Measurements from ENCODE around the gene TEKTIP1. TPM values are rescaled to one million over a fixed set of nuclear protein-coding genes. Genes with fewer than 3 reads are reported as not detected.
"Not testable (repeated sequence)": the region's sequence is repeated elsewhere in the genome, so short reads cannot be mapped to it uniquely, and the experiment has no call there.

Gene TEKTIP1
- total RNA-seq, 2 donors from 2014 or later, result 4.6 to 10.7 TPM

GRCh38 chr19:3573858-3574637, 35.1 kb downstream of the TEKTIP1 start:
- no peaks in the 10 kb centered on the region for H3K9me3 Mint-ChIP-seq
- H3K4me3 Mint-ChIP-seq, result peak overlapping the region; percentile 78 to 84
- peaks cover 21% of the 10 kb centered on the region for H3K4me1 Mint-ChIP-seq (ENCODE audit: low read depth)
- ATAC-seq (replicated peaks in 1 of 2), result peak; percentile 47 to 49
- DNase-seq, result peak; percentile 95 to 96
- no peak overlapping the region for H3K27ac Mint-ChIP-seq
- H3K27me3 Mint-ChIP-seq (ENCODE audit: low read depth), result no peaks in the 10 kb centered on the region
- H3K36me3 Mint-ChIP-seq (ENCODE audit: insufficient read depth in 2 of 2), result peaks cover 2 to 4% of the 10 kb centered on the region in 2 donors

GRCh38 chr19:3575260-3575741, 36.3 kb downstream of the TEKTIP1 start:
- DNase-seq, result peak in 1 of 2 donors; percentile 19
- H3K36me3 Mint-ChIP-seq (ENCODE audit: insufficient read depth in 2 of 2), result peaks cover 2 to 4% of the 10 kb centered on the region in 2 donors
- H3K27me3 Mint-ChIP-seq (ENCODE audit: low read depth), result no peaks in the 10 kb centered on the region
- no peaks in the 10 kb centered on the region for H3K9me3 Mint-ChIP-seq
- peaks cover 21% of the 10 kb centered on the region for H3K4me1 Mint-ChIP-seq (ENCODE audit: low read depth)
- no peak overlapping the region for H3K27ac Mint-ChIP-seq
- ATAC-seq (replicated peaks in 1 of 2), result no peak
- H3K4me3 Mint-ChIP-seq, result no peak overlapping the region

GRCh38 chr19:3575949-3576673, 37.1 kb downstream of the TEKTIP1 start:
- Mint-ChIP-seq H3K27ac (no peak overlapping the region), H3K36me3 (ENCODE audit: insufficient read depth in 2 of 2) (peaks cover 2 to 4% of the 10 kb centered on the region in 2 donors), H3K27me3 (ENCODE audit: low read depth) (no peaks in the 10 kb centered on the region), H3K9me3 (no peaks in the 10 kb centered on the region), H3K4me3 (no peak overlapping the region), H3K4me1 (ENCODE audit: low read depth) (peaks cover 16% of the 10 kb centered on the region)
- ATAC-seq (replicated peaks in 1 of 2) (no peak), DNase-seq (no peak)

- Mint-ChIP-seq H3K27ac (no peak overlapping the region), H3K36me3 (ENCODE audit: insufficient read depth in 2 of 2) (peaks cover 2 to 4% of the 10 kb centered on the region in 2 donors), H3K4me1 (ENCODE audit: low read depth) (peaks cover 10% of the 10 kb centered on the region), H3K27me3 (ENCODE audit: low read depth) (no peaks in the 10 kb centered on the region), H3K4me3 (no peak overlapping the region), H3K9me3 (no peaks in the 10 kb centered on the region)
- no peak for DNase-seq
- ATAC-seq (replicated peaks in 1 of 2), result no peak
Observed at GRCh38 chr19:3576696-3577443, 37.9 kb downstream of the TEKTIP1 start.

GRCh38 chr19:3577723-3578344, 38.9 kb downstream of the TEKTIP1 start:
- Mint-ChIP-seq H3K4me1 (ENCODE audit: low read depth) (peaks cover 4% of the 10 kb centered on the region), H3K27ac (no peak overlapping the region), H3K36me3 (ENCODE audit: insufficient read depth in 2 of 2) (peaks cover 2 to 4% of the 10 kb centered on the region in 2 donors), H3K9me3 (no peaks in the 10 kb centered on the region), H3K4me3 (no peak overlapping the region), H3K27me3 (ENCODE audit: low read depth) (no peaks in the 10 kb centered on the region)
- DNase-seq (no peak), ATAC-seq (replicated peaks in 1 of 2) (no peak)

DNA sequence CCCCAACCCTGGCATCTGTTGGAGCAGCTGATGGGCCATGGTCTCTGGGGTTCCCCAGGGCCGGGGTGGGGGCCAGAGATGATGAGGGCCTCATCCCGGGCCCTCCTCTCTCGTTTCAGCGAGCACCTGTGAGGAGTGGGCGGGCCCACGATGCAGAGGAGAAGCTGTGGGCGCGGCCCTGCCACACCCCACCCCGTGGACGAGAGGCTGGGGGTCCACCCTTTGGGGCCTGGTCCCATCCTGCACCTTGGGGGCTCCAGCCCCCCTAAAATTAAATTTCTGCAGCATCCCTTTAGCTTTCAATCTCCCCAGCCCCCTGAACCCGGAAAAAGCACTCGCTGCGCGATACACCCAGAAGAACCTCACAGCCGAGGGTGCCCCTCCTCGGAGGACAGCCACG, 39.4 kb downstream of the TEKTIP1 start:
- no peaks in the 10 kb centered on the region for H3K27me3 Mint-ChIP-seq (ENCODE audit: low read depth)
- no peak overlapping the region for H3K4me3 Mint-ChIP-seq
- H3K27ac Mint-ChIP-seq, result no peak overlapping the region
- no peak for DNase-seq
- ATAC-seq (replicated peaks in 1 of 2), result no peak
- peaks cover 4% of the 10 kb centered on the region for H3K4me1 Mint-ChIP-seq (ENCODE audit: low read depth)
- H3K9me3 Mint-ChIP-seq, result no peaks in the 10 kb centered on the region
- peaks cover 2 to 4% of the 10 kb centered on the region in 2 donors for H3K36me3 Mint-ChIP-seq (ENCODE audit: insufficient read depth in 2 of 2)

- H3K4me3 Mint-ChIP-seq, result no peak overlapping the region
- H3K27me3 Mint-ChIP-seq (ENCODE audit: low read depth), result no peaks in the 10 kb centered on the region
- DNase-seq (no peak), ATAC-seq (replicated peaks in 1 of 2) (no peak)
- no peaks in the 10 kb centered on the region for H3K4me1 Mint-ChIP-seq (ENCODE audit: low read depth)
- no peaks in the 10 kb centered on the region for H3K9me3 Mint-ChIP-seq
- H3K36me3 Mint-ChIP-seq (ENCODE audit: insufficient read depth in 2 of 2), result peaks cover 0 to 2% of the 10 kb centered on the region in 2 donors
- H3K27ac Mint-ChIP-seq, result no peak overlapping the region
Observed at GRCh38 chr19:3580156-3580934, 41.4 kb downstream of the TEKTIP1 start.

GRCh38 chr19:3581792-3582191, 42.8 kb downstream of the TEKTIP1 start:
- H3K27me3 Mint-ChIP-seq (ENCODE audit: low read depth); H3K27ac Mint-ChIP-seq; H3K4me3 Mint-ChIP-seq; H3K4me1 Mint-ChIP-seq (ENCODE audit: low read depth); H3K36me3 Mint-ChIP-seq (ENCODE audit: insufficient read depth in 2 of 2); H3K9me3 Mint-ChIP-seq; ATAC-seq (replicated peaks in 1 of 2); DNase-seq: not testable (repeated sequence)

GRCh38 chr19:3584036-3584802, 45.2 kb downstream of the TEKTIP1 start:
- H3K36me3 Mint-ChIP-seq (ENCODE audit: insufficient read depth in 2 of 2); H3K9me3 Mint-ChIP-seq; H3K4me1 Mint-ChIP-seq (ENCODE audit: low read depth); H3K27me3 Mint-ChIP-seq (ENCODE audit: low read depth); H3K27ac Mint-ChIP-seq; DNase-seq; ATAC-seq (replicated peaks in 1 of 2): not testable (repeated sequence)
- H3K4me3 Mint-ChIP-seq, result peak overlapping the region in 1 of 2 donors; percentile 29

DNA sequence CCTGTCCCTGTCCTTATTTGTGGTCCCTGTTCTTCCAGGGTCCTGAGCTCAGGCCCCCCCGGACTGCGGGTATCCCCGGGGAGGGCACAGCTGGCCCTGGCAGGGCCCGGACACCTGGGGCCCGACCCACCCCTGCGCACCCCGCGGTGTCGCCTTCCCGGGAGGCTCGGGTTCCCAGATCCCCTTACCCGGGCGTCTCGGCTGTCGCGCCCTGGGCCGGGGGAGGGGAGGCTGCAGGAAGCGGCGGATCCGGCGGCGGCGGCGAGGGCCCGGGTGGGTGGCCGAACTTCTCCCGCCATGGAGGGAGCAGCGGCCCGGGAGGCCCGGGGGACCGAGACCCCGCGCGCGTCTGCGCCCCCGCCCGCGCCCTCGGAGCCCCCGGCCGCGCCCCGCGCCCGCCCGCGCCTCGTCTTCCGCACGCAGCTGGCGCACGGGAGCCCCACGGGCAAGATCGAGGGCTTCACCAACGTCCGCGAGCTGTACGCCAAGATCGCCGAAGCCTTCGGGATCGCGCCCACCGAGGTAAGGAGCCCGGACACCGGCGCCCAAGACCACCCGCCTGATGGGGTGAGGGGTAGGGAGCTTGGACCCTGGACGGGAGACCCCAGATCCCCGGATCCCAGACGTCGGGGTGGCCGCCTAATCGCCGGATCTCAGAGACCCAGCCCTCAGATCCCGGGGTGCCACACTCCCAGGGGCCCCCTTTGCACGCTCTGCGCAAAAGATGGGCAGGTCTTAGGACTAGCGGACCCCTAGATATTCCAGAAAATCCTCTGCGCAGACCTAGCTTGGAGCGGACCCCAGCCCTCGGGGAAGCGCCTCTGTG, 46.5 kb downstream of the TEKTIP1 start, which contains the start of gene GIPC3:
Gene GIPC3 (plus strand): TSS at position 178 of the 826 bp plus-strand sequence. CDS start 120 bp downstream, at position 298.
- peak; percentile 44 to 46 for ATAC-seq (replicated peaks in 1 of 2)
- peak in 1 of 2 donors; percentile 29 for DNase-seq
- Mint-ChIP-seq H3K27me3 (ENCODE audit: low read depth) (no peaks in the 10 kb centered on the region), H3K4me3 (peak within 1 kb of the TSS; percentile 32 to 60), H3K4me1 (ENCODE audit: low read depth) (no peaks in the 10 kb centered on the region), H3K27ac (no peak within 1 kb of the TSS), H3K9me3 (no peaks in the 10 kb centered on the region), H3K36me3 (ENCODE audit: insufficient read depth in 2 of 2) (no peaks in the 10 kb centered on the region)

- H3K27me3 Mint-ChIP-seq (ENCODE audit: low read depth), result no peaks in the 10 kb centered on the region
Observed at GRCh38 chr19:3586127-3586626, 47.2 kb downstream of the TEKTIP1 start.

More at GRCh38 chr19:3586127-3586626, 47.2 kb downstream of the TEKTIP1 start:
- H3K9me3 Mint-ChIP-seq, result no peaks in the 10 kb centered on the region
- ATAC-seq (replicated peaks in 1 of 2) (peak; percentile 39 to 47), DNase-seq (peak; percentile 46 to 55)
- no peaks in the 10 kb centered on the region for H3K36me3 Mint-ChIP-seq (ENCODE audit: insufficient read depth in 2 of 2)
- H3K27ac Mint-ChIP-seq, result no peak overlapping the region
- peak overlapping the region; percentile 32 to 60 for H3K4me3 Mint-ChIP-seq
- no peaks in the 10 kb centered on the region for H3K4me1 Mint-ChIP-seq (ENCODE audit: low read depth)
